Tibial nerve (tissue), 4 donors: Measurements from ENCODE around the gene BAG1. TPM values are rescaled to one million over a fixed set of nuclear protein-coding genes. Genes with fewer than 3 reads are reported as not detected.
A peak's percentile ranks its signal among the peaks of the same experiment; 100 is the strongest.

Experiments
- DNase-seq, 2 donors: peaks; one replicate each; pipeline ENCODE4 v3.0.0-alpha.2; 2019; ENCODE audit warnings: low spot score in 2 of 2
- H3K27ac ChIP-seq, 4 donors: fragments of 200-600 bp; sonication (generic) in 3 of 4; one replicate each; pipeline ENCODE4 v1.5.1; 2017 to 2019; ENCODE audit warnings: mild to moderate bottlenecking in 1 of 4
- H3K27me3 ChIP-seq, 2 donors: fragments of 200-600 bp; sonication (generic) in 1 of 2; one replicate each; pipeline versions ENCODE4 v1.5.1 to v1.6.0; 2017 to 2019
- H3K36me3 ChIP-seq, 3 donors: fragments of 200-600 bp; sonication (generic); one replicate each; pipeline ENCODE4 v1.5.1; 2018 to 2019
- H3K4me1 ChIP-seq, 4 donors: fragments of 200-600 bp; sonication (generic) in 3 of 4; one replicate each; pipeline ENCODE4 v1.5.1; 2017 to 2019
- H3K4me3 ChIP-seq, 4 donors: fragments of 200-600 bp; sonication (generic) in 3 of 4; one replicate each; pipeline ENCODE4 v1.5.1; 2017 to 2019; ENCODE audit warnings: mild to moderate bottlenecking in 1 of 4, moderate library complexity in 1 of 4
- H3K9me3 ChIP-seq, 4 donors: fragments of 200-600 bp; sonication (generic) in 3 of 4; one replicate each; pipeline ENCODE4 v1.5.1; 2017 to 2019
- EP300 ChIP-seq, 2 donors: sonication (generic); formaldehyde crosslinking; IDR thresholded peaks; one replicate each; pipeline ENCODE4 v1.6.1; 2017; ENCODE audit warnings: antibody characterized with exemption in 2 of 2, mild to moderate bottlenecking in 1 of 2
- POLR2A ChIP-seq, 2 donors: fragments of 450-650 bp; IDR thresholded peaks; one replicate each; pipeline ENCODE4 v1.6.1; 2017; ENCODE audit warnings: antibody characterized with exemption in 2 of 2, mild to moderate bottlenecking in 2 of 2, moderate library complexity in 2 of 2
- WGBS, 2 donors: methylation state at CpG; one replicate each; pipeline ENCODE4 v1.1.5; 2018; 5-methylcytosine and 5-hydroxymethylcytosine counted together
- total RNA-seq, 4 donors: library from RNA; depleted of rRNA; stranded (reverse); fragments of >200 nt; gene quantifications; one replicate each; pipeline ENCODE4 v1.1.0, GENCODE V29; 2016
- TF ChIP-seq, protein P1 (sequence below), 5 experiments: fragments of 200-600 bp in 3 of 5; fragments of 450-650 bp in 2 of 5; sonication (generic) in 3 of 5; IDR thresholded peaks; one replicate each; pipeline ENCODE4 v1.5.1; 2016 to 2019; ENCODE audit warnings: antibody characterized with exemption in 5 of 5, mild to moderate bottlenecking in 3 of 5, moderate library complexity in 2 of 5

BAG1 gene
- total RNA-seq, 4 donors from 2014 or later: 108 to 134 (median 123) TPM

DNA sequence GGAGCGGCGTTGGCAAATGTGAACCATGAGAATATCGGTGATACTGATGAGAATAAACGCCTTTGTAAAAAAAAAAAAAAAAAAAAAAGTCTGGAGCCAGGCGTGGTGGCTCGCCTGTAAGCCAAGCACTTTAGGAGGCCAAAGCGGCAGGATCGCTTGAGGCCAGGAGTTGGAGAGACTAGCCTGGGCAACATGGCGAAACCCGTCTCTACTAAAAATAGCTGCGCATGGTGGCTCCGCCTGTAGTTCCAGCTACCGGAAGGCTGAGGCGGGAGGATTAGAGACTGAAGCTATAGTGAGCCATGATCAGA, 25.4 kb upstream of the BAG1 start:
- H3K4me3 ChIP-seq: peak overlapping the region; percentile 60 to 98 (median 94)
- H3K4me1 ChIP-seq: peaks cover 0 to 65% (median 29%) of the 10 kb centered on the region in 4 donors
- no peaks in the 10 kb centered on the region for H3K9me3 ChIP-seq
- TF ChIP-seq EP300 (IDR thresholded peaks at IDR 0.05) (no peak), POLR2A (IDR thresholded peaks at IDR 0.05) (no peak)
- TF ChIP-seq, protein P1, sequence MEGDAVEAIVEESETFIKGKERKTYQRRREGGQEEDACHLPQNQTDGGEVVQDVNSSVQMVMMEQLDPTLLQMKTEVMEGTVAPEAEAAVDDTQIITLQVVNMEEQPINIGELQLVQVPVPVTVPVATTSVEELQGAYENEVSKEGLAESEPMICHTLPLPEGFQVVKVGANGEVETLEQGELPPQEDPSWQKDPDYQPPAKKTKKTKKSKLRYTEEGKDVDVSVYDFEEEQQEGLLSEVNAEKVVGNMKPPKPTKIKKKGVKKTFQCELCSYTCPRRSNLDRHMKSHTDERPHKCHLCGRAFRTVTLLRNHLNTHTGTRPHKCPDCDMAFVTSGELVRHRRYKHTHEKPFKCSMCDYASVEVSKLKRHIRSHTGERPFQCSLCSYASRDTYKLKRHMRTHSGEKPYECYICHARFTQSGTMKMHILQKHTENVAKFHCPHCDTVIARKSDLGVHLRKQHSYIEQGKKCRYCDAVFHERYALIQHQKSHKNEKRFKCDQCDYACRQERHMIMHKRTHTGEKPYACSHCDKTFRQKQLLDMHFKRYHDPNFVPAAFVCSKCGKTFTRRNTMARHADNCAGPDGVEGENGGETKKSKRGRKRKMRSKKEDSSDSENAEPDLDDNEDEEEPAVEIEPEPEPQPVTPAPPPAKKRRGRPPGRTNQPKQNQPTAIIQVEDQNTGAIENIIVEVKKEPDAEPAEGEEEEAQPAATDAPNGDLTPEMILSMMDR (IDR thresholded peaks at IDR 0.05): no peak
- no peak for DNase-seq
- H3K27ac ChIP-seq: peak overlapping the region; percentile 97 to 99 (median 99)
- WGBS, 2 donors: 0 to 1% methylated on average over 12 to 14 of the region's 14 CpGs
- H3K36me3 ChIP-seq: peaks cover 0 to 23% (median 0%) of the 10 kb centered on the region in 3 donors
- no peaks in the 10 kb centered on the region for H3K27me3 ChIP-seq

DNA sequence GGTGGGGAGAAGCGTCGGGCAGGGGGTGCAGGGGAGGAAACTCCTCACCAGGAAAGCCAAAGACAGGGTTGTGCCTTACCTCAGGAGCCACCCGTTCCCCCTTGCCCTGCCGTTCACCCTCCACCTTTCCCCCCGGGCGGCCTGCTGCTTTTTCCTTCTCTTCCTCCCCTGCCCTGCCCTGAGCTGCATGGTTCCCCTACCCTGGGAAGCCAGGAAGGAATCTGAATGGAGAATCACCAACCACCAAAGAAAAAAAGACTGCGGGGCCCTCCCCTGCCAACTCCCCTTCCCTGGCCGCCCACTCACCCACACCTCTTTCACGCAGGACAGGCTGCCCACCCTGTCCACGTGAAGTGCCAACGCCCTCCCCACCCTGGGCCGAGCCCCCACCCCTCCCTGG, 25.0 kb upstream of the BAG1 start:
- H3K4me1 ChIP-seq: peaks cover 0 to 61% (median 29%) of the 10 kb centered on the region in 4 donors
- no peaks in the 10 kb centered on the region for H3K27me3 ChIP-seq
- no peaks in the 10 kb centered on the region for H3K9me3 ChIP-seq
- DNase-seq: no peak
- WGBS, 2 donors: 13 to 17% methylated on average over 12 of the region's 12 CpGs
- H3K4me3 ChIP-seq: peak overlapping the region; percentile 60 to 98 (median 94)
- peak overlapping the region; percentile 97 to 99 (median 99) for H3K27ac ChIP-seq
- TF ChIP-seq POLR2A (IDR thresholded peaks at IDR 0.05): no peak
- TF ChIP-seq, protein P1 (IDR thresholded peaks at IDR 0.05): no peak
- no peak for TF ChIP-seq EP300 (IDR thresholded peaks at IDR 0.05)
- H3K36me3 ChIP-seq: peaks cover 0 to 23% (median 0%) of the 10 kb centered on the region in 3 donors

DNA sequence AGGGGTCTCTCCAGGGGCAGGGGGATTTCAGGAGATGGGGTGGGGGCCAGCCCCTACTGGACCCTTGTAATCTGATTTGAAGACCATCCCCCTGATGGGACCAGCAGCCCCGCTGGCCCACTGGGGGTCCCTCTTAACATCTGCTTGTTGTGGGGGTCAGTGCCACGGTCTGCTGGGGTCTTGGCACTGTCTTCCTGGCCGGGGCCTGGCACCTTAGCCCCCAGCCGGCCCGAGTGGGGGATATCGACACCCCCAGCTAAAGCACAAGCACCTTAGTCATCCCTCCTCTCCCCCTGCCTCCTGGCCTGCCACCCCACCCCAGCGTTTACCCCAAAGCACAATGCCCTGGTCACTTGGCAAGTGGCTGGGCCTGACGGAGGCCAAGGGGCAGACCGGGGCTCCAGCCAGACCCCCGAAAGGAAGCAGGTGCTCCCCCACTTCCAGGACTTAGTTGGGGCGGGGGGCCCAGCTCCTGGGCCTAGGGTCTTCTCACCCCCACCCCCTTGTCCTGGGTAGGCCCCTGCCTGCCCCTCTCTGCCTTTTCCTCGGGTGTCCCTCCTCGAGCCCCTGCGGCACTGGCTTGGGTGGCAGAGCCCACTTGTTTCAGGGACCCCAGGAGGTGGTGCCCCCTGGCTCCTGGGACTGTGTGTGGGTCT, 24.4 kb upstream of the BAG1 start:
- Histone ChIP-seq H3K36me3 (peaks cover 0 to 23% (median 0%) of the 10 kb centered on the region in 3 donors), H3K27me3 (no peaks in the 10 kb centered on the region), H3K27ac (peak overlapping the region; percentile 97 to 99 (median 99)), H3K4me3 (peak overlapping the region; percentile 60 to 98 (median 94)), H3K4me1 (peaks cover 0 to 58% (median 28%) of the 10 kb centered on the region in 4 donors), H3K9me3 (no peaks in the 10 kb centered on the region)
- WGBS, 2 donors: 73 to 76% methylated on average over 13 to 14 of the region's 14 CpGs
- DNase-seq: no peak
- TF ChIP-seq, protein P1 (IDR thresholded peaks at IDR 0.05): no peak
- TF ChIP-seq EP300 (IDR thresholded peaks at IDR 0.05) (no peak), POLR2A (IDR thresholded peaks at IDR 0.05) (no peak)

DNA sequence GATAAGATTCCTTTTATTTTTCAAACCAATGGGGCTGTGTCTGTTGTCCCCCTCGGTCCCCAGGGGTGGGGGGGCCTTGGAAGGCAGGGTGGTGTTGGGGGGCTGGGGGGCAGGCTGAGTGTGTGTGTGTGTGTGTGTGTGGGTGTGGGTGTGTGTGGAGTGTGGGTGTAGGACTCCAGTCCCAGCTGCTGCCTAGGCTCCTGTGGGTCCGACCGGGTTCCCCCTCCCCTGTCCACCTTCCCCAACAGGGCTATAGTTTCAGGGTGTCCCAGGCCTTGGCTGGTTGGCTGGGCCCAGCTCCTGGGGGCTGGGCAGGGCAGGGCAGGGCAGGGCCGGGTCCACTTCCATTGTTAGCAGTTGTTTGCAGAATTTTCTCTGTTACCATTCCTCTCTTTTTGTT, 23.7 kb upstream of the BAG1 start:
- DNase-seq: no peak
- Histone ChIP-seq H3K4me3 (no peak overlapping the region), H3K4me1 (peaks cover 0 to 51% (median 24%) of the 10 kb centered on the region in 4 donors), H3K9me3 (no peaks in the 10 kb centered on the region), H3K27ac (peak overlapping the region in 3 of 4 donors; percentile 99), H3K27me3 (no peaks in the 10 kb centered on the region), H3K36me3 (peaks cover 0 to 28% (median 0%) of the 10 kb centered on the region in 3 donors)
- TF ChIP-seq, protein P1 (IDR thresholded peaks at IDR 0.05): no peak
- TF ChIP-seq EP300 (IDR thresholded peaks at IDR 0.05): no peak
- TF ChIP-seq POLR2A (IDR thresholded peaks at IDR 0.05): no peak
- 61 to 63% methylated on average over 4 of the region's 4 CpGs for WGBS, 2 donors

DNA sequence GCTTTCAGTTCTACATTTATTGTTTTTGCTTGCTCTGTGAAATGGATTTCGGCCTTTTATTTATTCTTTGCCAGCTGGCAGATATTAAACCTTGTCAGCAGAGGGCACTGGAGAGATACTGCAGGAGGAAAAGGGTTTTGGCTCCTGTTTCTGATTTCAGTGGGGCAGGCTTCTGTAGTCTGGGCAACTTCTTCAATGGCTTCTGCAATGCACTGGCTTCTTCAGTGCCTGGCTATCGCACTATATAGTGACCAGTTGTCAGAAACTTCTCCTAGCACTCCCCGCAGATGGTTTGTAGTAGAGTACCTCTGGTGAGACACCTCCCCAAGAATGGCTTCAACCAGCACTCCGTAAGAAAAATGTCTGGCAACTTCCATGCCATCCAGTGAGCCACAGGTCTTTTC, 22.6 kb upstream of the BAG1 start:
- Histone ChIP-seq H3K36me3 (peaks cover 0 to 39% (median 0%) of the 10 kb centered on the region in 3 donors), H3K9me3 (no peaks in the 10 kb centered on the region), H3K4me1 (peaks cover 0 to 39% (median 14%) of the 10 kb centered on the region in 4 donors), H3K27ac (peak overlapping the region in 3 of 4 donors; percentile 5 to 99 (median 58)), H3K27me3 (no peaks in the 10 kb centered on the region), H3K4me3 (no peak overlapping the region)
- DNase-seq: peak in 1 of 2 donors; percentile 51
- TF ChIP-seq, protein P1 (IDR thresholded peaks at IDR 0.05): peak; percentile 60 to 74 (median 62)
- no peak for TF ChIP-seq POLR2A (IDR thresholded peaks at IDR 0.05)
- WGBS, 2 donors: 64 to 66% methylated on average over 4 of the region's 4 CpGs
